ENCODE data around the gene SCG5.

SCG5 gene

GRCh38 chr15:32657198-32657883 is 15.8 kb downstream of the SCG5 start (continued):
- TF ChIP-seq ZNF280C (tag by site-specific recombination; IDR thresholded peaks at IDR 0.05) (no peak), TSHZ1 (tag by site-specific recombination; IDR thresholded peaks at IDR 0.05; ENCODE audit: borderline replicate concordance) (no peak), ZNF707 (tag by site-specific recombination; IDR thresholded peaks at IDR 0.05) (no peak), ZSCAN4 (tag by site-specific recombination; IDR thresholded peaks at IDR 0.05) (no peak), PRDM10 (tag by site-specific recombination; IDR thresholded peaks at IDR 0.05) (no peak), WT1 (tag by site-specific recombination; IDR thresholded peaks at IDR 0.05) (no peak)

GRCh38 chr15:32657941-32658340 is 16.4 kb downstream of the SCG5 start:
- TF ChIP-seq ZBTB49 (tag by site-specific recombination; IDR thresholded peaks at IDR 0.05; ENCODE audit: low read depth) (no peak), GLI4 (tag by site-specific recombination; IDR thresholded peaks at IDR 0.05) (no peak), ZNF169 (tag by site-specific recombination; IDR thresholded peaks at IDR 0.05) (no peak), ZNF184 (tag by site-specific recombination; IDR thresholded peaks at IDR 0.05) (no peak), ZNF654 (tag by site-specific recombination; IDR thresholded peaks at IDR 0.05; ENCODE audit: low read depth) (no peak), ZSCAN4 (tag by site-specific recombination; IDR thresholded peaks at IDR 0.05) (no peak), ZNF341 (tag by site-specific recombination; IDR thresholded peaks at IDR 0.05; ENCODE audit: low read depth) (no peak), KLF10 (tag by site-specific recombination; IDR thresholded peaks at IDR 0.05) (no peak), ZNF670 (tag by site-specific recombination; IDR thresholded peaks at IDR 0.05; ENCODE audit: low read depth) (no peak)
- H3K9me3 ChIP-seq (ENCODE audit: control insufficient read depth, insufficient read depth, low read depth, low read length): no peaks in the 10 kb centered on the region
- no peaks in the 10 kb centered on the region; a peak in 1 of 3 replicates for H3K36me3 ChIP-seq (ENCODE audit: control insufficient read depth in 2 of 2, insufficient read depth in 1 of 2, low read length in 2 of 2)
- ChIA-PET POLR2A (no interaction called here), CTCF (interaction anchor here (0.8 to 1.2 kb wide), 2 partner anchors 298 to 337 kb away, joined by 4 read pairs; no protein-coding TSS in a partner anchor)
- H3K27ac ChIP-seq (ENCODE audit: extremely low read depth, low read depth, low read length): no peak overlapping the region
- no peak overlapping the region for H3K4me3 ChIP-seq (ENCODE audit: low read depth, low read length)
- H3K4me1 ChIP-seq (ENCODE audit: control insufficient read depth, insufficient read depth, low read length): no peaks in the 10 kb centered on the region
